Heart left ventricle (tissue), 16 donors: ENCODE data around the gene ZNF138. TPM values are rescaled to one million over a fixed set of nuclear protein-coding genes. Genes with fewer than 3 reads are reported as not detected.

Experiments
- ATAC-seq, 4 donors: fragments of 200-7000 bp; cut with Tn5 transposase; one replicate each; pipeline ENCODE4 v1.9.1; 2020 to 2022; ENCODE audit warnings: moderate library complexity in 4 of 4, mild to moderate bottlenecking in 3 of 4, moderate number of reproducible peaks in 1 of 4
- DNase-seq, 5 donors: peaks; one replicate each; pipeline ENCODE4 v3.0.0-alpha.2; 2020
- H3K27ac ChIP-seq, 12 donors: fragments of 200-600 bp; sonication (generic) in 4 of 12; one replicate each; pipeline versions ENCODE4 v1.5.0 to v1.8.0; 2016 to 2022; ENCODE audit warnings: mild to moderate bottlenecking in 2 of 12
- H3K27me3 ChIP-seq, 9 donors: fragments of 200-600 bp; sonication (generic) in 2 of 9; one replicate each; pipeline versions ENCODE4 v1.5.1 to v1.8.0; 2016 to 2022; ENCODE audit warnings: mild to moderate bottlenecking in 3 of 9
- H3K36me3 ChIP-seq, 9 donors: fragments of 200-600 bp; sonication (generic) in 2 of 9; one replicate each; pipeline versions ENCODE4 v1.5.0 to v1.8.0; 2018 to 2022; ENCODE audit warnings: mild to moderate bottlenecking in 2 of 9
- H3K4me1 ChIP-seq, 12 donors: fragments of 200-600 bp; sonication (generic) in 4 of 12; one replicate each; pipeline versions ENCODE4 v1.5.0 to v1.8.0; 2016 to 2022; ENCODE audit warnings: mild to moderate bottlenecking in 3 of 12
- H3K4me3 ChIP-seq, 12 donors: fragments of 200-600 bp; sonication (generic) in 4 of 12; one replicate each; pipeline versions ENCODE4 v1.5.0 to v1.8.0; 2017 to 2022; ENCODE audit warnings: mild to moderate bottlenecking in 9 of 12, moderate library complexity in 4 of 12
- H3K9me3 ChIP-seq, 12 donors: fragments of 200-600 bp; sonication (generic) in 4 of 12; one replicate each; pipeline versions ENCODE4 v1.5.0 to v1.8.0; 2016 to 2022; ENCODE audit warnings: mild to moderate bottlenecking in 1 of 12
- POLR2A ChIP-seq, 2 donors: fragments of 450-650 bp; IDR thresholded peaks; one replicate each; pipeline ENCODE4 v1.6.1; 2017; ENCODE audit warnings: antibody characterized with exemption in 2 of 2, mild to moderate bottlenecking in 2 of 2, moderate library complexity in 2 of 2
- WGBS, 4 donors: extraction: QIAGEN DNeasy Blood & Tissue Kit in 2 of 4; methylation state at CpG; one replicate each; pipeline versions ENCODE4 v1.1.5 to v1.1.7; 2013 to 2018; 5-methylcytosine and 5-hydroxymethylcytosine counted together
- intact Hi-C, 10 donors: fragments of 100-400 bp; cut with DNase I; formaldehyde crosslinking; loops; one replicate each; pipeline versions ENCODE4 v1.11.1 to v1.14.2; 2022
- polyA plus RNA-seq, 2 donors: library from polyadenylated mRNA; stranded (reverse); fragments of 200-250 nt; gene quantifications; one replicate each; pipeline ENCODE4 v1.2.3, GENCODE V29; 2013
- total RNA-seq, 9 donors: library from RNA; depleted of rRNA in 2 of 9; stranded (reverse); fragments of >200 nt in 2 of 9; fragmentation: NEBNext Ultra II Directional in 3 of 9; extraction: Animal tissue kit (Norgen Biotek cat#: 25700) in 3 of 9; gene quantifications; one replicate each; pipeline versions ENCODE4 v1.1.0 to v1.2.4, GENCODE V29; 2016 to 2023
- TF ChIP-seq, protein P1 (sequence below), 12 donors: fragments of 200-600 bp; sonication (generic) in 4 of 12; IDR thresholded peaks; one replicate each; pipeline versions ENCODE4 v1.5.0 to v1.8.0; 2018 to 2022; ENCODE audit warnings: antibody characterized with exemption in 12 of 12, mild to moderate bottlenecking in 5 of 12
- donor health status: ischemic (EF 13 %, LVEDD 7.1; RV severe dilation, severe dysfunction).
- donor health status: healthy with polysubstance abuse.
- donor health status: DM: no; HTN: yes; CAD: no.
- donor health status: DM: no; HTN: no; CAD: no.
- donor health status: ischemic (EF 25% LVEDD 6.9; RV normal size, moderate dysfunction).
- donor health status: ischemic (EF 25% LVEDD 5.7; RV mildly dilated, moderate dysfunction).
- donor health status: healthy.
- donor health status: DM: yes; HTN: yes; CAD: no.
- donor health status: ischemic (EF 35%, LVEDD 5.7; RV mildly dilated, moderate dysfunction).
- donor health status: nonischemic (EF 11% LVEDD 7.7; RV severe dilation, severe dysfunction).
- donor health status: DM: yes; HTN: yes; CAD: no.
- donor health status: PGD.
- donor health status: ischemic (EF 29% LVEDD 5.4; RV normal size, mild dysfunction).
- donor health status: nonischemic (EF 23%, LVEDD 6.1; RV moderate dilation, normal function).

ZNF138 gene
- total and polyA plus RNA-seq, 11 donors: 3.1 to 8.1 (median 4.2) TPM

DNA sequence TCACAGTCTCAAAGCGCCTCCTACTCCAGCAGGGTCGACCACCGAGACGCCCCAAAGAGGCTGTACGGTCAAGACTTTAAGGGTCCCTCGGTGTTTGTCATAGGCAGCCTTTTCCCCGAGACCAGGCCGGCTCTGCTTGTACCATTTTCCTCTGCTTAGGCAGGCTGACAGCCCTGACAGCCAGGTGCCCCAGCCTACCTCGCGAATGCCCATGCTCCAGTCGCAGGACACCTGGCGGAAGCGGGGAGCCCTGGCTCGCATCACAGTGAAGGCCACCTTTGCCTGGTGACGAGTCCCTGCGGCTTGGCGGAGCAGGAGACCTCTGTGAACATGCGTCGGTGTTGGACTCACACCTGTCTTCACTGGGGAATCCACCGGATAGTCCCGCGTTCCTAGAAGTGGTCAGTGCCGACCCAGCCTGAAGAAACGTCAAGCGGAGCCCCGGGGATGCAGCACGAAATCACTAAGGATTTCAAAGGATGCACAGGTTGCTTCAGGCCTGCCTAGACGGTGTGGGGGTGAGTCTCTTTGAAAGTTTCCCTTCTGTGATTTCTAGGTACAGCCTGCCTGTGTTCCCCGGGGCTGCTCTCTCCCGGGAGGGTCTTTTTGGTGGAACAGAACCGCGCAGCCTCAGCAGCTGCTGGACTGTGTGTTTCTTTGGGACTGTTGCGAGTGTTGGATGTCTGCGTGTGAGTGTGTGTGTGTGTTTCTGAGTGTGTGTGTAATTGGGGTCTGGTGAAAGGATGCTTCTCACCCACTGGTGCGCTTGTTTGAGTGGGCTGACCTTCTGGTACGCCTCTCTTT lies 78.3 kb downstream of the ZNF138 start:
- ATAC-seq (no peak), DNase-seq (no peak)
- intact Hi-C loops: no loop called here
- Histone ChIP-seq H3K27me3 (peaks cover 0 to 15% (median 0%) of the 10 kb centered on the region in 9 donors), H3K9me3 (no peaks in the 10 kb centered on the region), H3K36me3 (no peaks in the 10 kb centered on the region), H3K27ac (no peak overlapping the region), H3K4me1 (peaks cover 0 to 8% (median 0%) of the 10 kb centered on the region in 12 donors), H3K4me3 (no peak overlapping the region)
- TF ChIP-seq, protein P1, sequence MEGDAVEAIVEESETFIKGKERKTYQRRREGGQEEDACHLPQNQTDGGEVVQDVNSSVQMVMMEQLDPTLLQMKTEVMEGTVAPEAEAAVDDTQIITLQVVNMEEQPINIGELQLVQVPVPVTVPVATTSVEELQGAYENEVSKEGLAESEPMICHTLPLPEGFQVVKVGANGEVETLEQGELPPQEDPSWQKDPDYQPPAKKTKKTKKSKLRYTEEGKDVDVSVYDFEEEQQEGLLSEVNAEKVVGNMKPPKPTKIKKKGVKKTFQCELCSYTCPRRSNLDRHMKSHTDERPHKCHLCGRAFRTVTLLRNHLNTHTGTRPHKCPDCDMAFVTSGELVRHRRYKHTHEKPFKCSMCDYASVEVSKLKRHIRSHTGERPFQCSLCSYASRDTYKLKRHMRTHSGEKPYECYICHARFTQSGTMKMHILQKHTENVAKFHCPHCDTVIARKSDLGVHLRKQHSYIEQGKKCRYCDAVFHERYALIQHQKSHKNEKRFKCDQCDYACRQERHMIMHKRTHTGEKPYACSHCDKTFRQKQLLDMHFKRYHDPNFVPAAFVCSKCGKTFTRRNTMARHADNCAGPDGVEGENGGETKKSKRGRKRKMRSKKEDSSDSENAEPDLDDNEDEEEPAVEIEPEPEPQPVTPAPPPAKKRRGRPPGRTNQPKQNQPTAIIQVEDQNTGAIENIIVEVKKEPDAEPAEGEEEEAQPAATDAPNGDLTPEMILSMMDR (IDR thresholded peaks at IDR 0.05): no peak
- TF ChIP-seq POLR2A (IDR thresholded peaks at IDR 0.05): no peak
- 89 to 93% (median 91%) methylated on average over 35 to 36 of the region's 36 CpGs for WGBS, 4 donors

GRCh38 chr7:64873155-64873500 lies 78.9 kb downstream of the ZNF138 start:
- DNase-seq (no peak), ATAC-seq (no peak)
- 91 to 98% (median 97%) methylated on average over 10 of the region's 10 CpGs for WGBS, 4 donors
- TF ChIP-seq, protein P1 (IDR thresholded peaks at IDR 0.05): no peak
- no peak for TF ChIP-seq POLR2A (IDR thresholded peaks at IDR 0.05)
- Histone ChIP-seq H3K4me3 (no peak overlapping the region), H3K36me3 (no peaks in the 10 kb centered on the region), H3K27me3 (peaks cover 0 to 15% (median 0%) of the 10 kb centered on the region in 9 donors), H3K4me1 (peaks cover 0 to 10% (median 0%) of the 10 kb centered on the region in 12 donors), H3K9me3 (no peaks in the 10 kb centered on the region), H3K27ac (no peak overlapping the region)
- intact Hi-C loops: no loop called here

DNA sequence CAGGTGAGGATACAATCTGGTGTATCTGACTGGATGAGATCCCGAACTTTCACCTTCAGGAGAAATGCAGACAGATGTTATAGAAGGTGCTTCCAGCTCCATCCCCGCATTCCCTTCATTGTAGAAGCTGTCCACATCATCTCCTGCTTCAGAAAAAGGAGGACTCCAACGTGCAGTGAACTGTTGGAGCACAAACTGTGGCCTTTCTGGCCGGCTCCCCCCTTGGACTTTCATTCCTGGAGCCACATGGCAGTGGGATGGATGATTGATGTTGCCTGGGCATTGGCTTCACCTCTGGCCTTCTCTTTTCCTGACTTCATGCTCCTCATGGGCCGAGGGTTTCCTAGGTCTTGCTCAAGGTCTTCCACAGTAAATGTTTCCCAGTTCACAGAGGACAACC lies 79.3 kb downstream of the ZNF138 start:
- no peak for DNase-seq
- TF ChIP-seq, protein P1 (IDR thresholded peaks at IDR 0.05): no peak
- no peak for TF ChIP-seq POLR2A (IDR thresholded peaks at IDR 0.05)
- Histone ChIP-seq H3K4me3 (no peak overlapping the region), H3K9me3 (no peaks in the 10 kb centered on the region), H3K27me3 (peaks cover 0 to 15% (median 0%) of the 10 kb centered on the region in 9 donors), H3K27ac (no peak overlapping the region), H3K4me1 (peaks cover 0 to 10% (median 0%) of the 10 kb centered on the region in 12 donors), H3K36me3 (no peaks in the 10 kb centered on the region)
- intact Hi-C loops: no loop called here
- WGBS, 4 donors: 64 to 70% (median 67%) methylated on average over 5 of the region's 5 CpGs
- no peak for ATAC-seq

GRCh38 chr7:64874114-64874513 lies 79.9 kb downstream of the ZNF138 start:
- DNase-seq: no peak
- Histone ChIP-seq H3K4me3 (no peak overlapping the region), H3K27ac (no peak overlapping the region), H3K4me1 (peaks cover 0 to 10% (median 0%) of the 10 kb centered on the region in 12 donors), H3K27me3 (peaks cover 0 to 12% (median 0%) of the 10 kb centered on the region in 9 donors), H3K9me3 (no peaks in the 10 kb centered on the region), H3K36me3 (no peaks in the 10 kb centered on the region)
- 67 to 72% (median 70%) methylated on average over 10 of the region's 10 CpGs for WGBS, 4 donors
- ATAC-seq: no peak
- no peak for TF ChIP-seq POLR2A (IDR thresholded peaks at IDR 0.05)
- TF ChIP-seq, protein P1 (IDR thresholded peaks at IDR 0.05): no peak
- intact Hi-C loops: no loop called here
